GM21825 (cell line): ENCODE measurements around the gene TRIM69.

Source experiments
- ATAC-seq: cut with Tn5 transposase; IDR thresholded peaks from one replicate; pipeline ENCODE4 v1.9.1; 2021; ENCODE audit warnings: mild to moderate bottlenecking, moderate library complexity; ENCODE audit not compliant: unreplicated experiment

TRIM69 gene

DNA sequence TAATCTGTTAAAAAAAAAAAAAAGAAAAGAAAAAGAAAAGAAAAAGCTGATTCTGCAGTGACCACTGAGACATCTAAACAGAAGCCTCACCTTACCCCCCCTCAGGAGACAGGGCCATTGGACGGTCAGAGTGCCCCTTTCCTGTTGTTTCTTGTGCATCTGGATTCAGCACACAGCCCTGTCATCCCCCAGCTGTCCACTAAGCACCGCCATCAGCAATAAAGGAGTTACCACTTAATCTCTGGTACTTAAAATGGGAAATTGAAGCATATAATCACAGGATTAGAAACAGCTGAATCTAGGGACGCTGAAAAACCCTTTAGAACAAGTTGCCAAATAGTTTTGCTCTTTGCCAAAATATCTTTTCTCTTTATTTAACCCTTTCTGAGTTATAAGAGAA lies 62.5 kb downstream of the TRIM69 start:
- ATAC-seq = no peak

- no peak for ATAC-seq
These were observed 65.0 kb downstream of the TRIM69 start for GRCh38 chr15:44801364-44801763.

- ATAC-seq = no peak
These were observed 65.5 kb downstream of the TRIM69 start for GRCh38 chr15:44801797-44802196.

DNA sequence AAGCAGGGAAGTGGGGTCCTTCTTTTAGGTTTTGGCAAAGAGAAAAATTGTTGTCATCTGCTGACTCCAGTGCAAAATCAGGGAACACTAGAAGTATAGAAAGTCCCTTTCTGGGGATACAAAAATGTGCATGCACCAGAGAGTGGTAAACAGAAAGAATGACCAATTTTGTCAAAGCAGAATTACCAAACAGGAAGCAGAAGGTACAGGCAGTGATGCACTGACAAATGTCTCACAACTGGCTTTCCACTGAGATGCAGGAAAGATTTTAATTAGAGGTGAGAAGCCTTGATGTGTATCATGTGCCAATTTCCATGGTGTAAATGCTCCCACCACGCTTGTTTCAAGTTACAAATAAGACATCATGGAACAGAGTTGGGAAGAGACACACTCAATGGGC lies 66.0 kb downstream of the TRIM69 start:
- ATAC-seq = no peak

DNA sequence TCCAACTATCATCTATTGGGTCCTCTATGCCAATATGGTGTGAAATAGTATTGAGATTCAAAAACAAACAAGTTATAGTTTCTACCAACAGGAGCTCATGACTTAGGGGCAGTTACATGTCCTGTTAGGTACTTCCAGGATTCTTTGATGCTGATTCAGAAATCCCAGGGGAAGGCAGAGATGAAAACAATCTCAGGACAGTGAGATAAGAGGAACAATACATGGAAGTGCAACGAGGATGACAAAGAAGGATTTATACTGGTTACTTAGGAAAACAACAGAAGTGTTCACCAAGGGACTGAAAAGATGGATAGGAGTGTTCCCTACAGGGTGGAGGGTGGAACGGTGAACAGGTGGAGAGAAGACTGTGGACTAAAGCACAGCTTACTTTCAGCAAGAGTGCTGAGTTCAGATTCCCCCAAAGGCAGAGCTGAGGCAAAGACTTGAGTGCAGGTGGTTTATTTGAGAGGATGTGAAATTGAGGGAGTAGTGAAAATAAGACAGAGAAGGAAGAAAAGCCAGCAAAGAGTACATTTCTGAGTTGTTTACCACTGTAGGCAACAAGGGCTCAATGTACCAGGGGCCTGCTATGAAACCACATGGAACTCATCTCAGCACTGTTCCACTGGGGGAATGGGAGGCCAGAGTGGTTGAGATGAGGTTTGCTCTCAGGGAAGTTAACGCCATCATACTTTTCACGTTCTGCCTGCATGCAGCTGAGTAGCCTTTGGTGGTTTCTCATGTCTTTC lies 68.1 kb downstream of the TRIM69 start:
- no peak for ATAC-seq

GRCh38 chr15:44808557-44808956 lies 72.2 kb downstream of the TRIM69 start:
- no peak for ATAC-seq

- ATAC-seq = no peak
These were observed 73.9 kb downstream of the TRIM69 start for GRCh38 chr15:44810237-44810636.

- no peak for ATAC-seq
These were observed 75.0 kb downstream of the TRIM69 start for GRCh38 chr15:44811337-44811736.

GRCh38 chr15:44812029-44812517 lies 75.7 kb downstream of the TRIM69 start:
- ATAC-seq = no peak

DNA sequence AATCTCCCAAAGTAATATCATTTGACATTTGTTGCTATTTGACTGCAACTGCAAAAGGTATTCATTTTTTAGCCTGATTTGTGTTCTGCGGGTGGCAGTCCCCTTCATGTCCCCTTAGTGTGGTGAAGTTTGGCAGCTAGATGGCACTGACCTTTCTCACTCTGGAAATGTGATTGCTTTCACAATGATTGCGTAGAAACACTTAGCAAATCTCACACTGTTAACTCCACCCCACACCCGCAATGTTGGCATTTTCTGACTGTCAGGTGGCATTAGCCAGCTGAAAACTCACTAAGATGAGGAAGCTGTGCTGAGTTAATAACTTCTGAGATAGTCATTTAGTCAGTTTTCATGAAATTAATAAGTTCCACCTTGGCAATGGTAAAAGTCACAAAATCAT lies 76.9 kb downstream of the TRIM69 start:
- no peak for ATAC-seq
